K562 (cell line): ENCODE results near the gene MYO6. TPM values are rescaled to one million over a fixed set of nuclear protein-coding genes. Genes with fewer than 3 reads are reported as not detected.

Experiments
- ATAC-seq: fragments of 200-7000 bp; cut with Tn5 transposase; 3 replicates; pipeline ENCODE4 v1.9.1; 2020; ENCODE audit warnings: moderate library complexity
- BruUV-seq: library from RNA; stranded (reverse); fragments of 400-500 nt; replicated peaks from 2 replicates; lab custom pipeline; 2021; lab: Mats Ljungman, UMichigan
- CTCF ChIA-PET: fragments of 300-600 bp; formaldehyde crosslinking; extraction: SDS; loops from one replicate; lab custom pipeline; 2021; ENCODE audit warnings: low intra/inter-chr PET ratio; lab: Yijun Ruan, JAX
- POLR2A ChIA-PET: fragments of 300-600, 350-650 bp; sonication (Branson Sonifier 250); formaldehyde crosslinking; extraction: SDS; loops from one replicate; lab custom pipeline; 2021; ENCODE audit warnings: antibody characterized with exemption, inconsistent platforms; lab: Yijun Ruan, JAX
- DNase-seq, 4 experiments: peaks; one replicate each; pipeline versions ENCODE4 v3.0.0 to v3.0.0-alpha.2; 2011 to 2018; ENCODE audit warnings: low spot score in 3 of 4, mixed read lengths in 3 of 4; ENCODE audit errors: extremely low read depth in 1 of 4
- FAIRE-seq: peaks from 2 replicates; lab custom pipeline; 2011; peaks lifted over from hg19 to GRCh38; lab: Jason Lieb, UNC
- H2AFZ ChIP-seq: 2 replicates; pipeline ENCODE4 v1.6.0; 2011; ENCODE audit warnings: low read depth, low read length, control low read depth, inconsistent platforms
- H3K27ac ChIP-seq: fragments of 200-600 bp; 3 replicates; pipeline ENCODE4 v1.8.0; 2011; ENCODE audit warnings: low read depth, mild to moderate bottlenecking, control low read depth, inconsistent platforms, low read length, moderate library complexity, mixed read lengths; ENCODE audit errors: extremely low read depth
- H3K27me3 ChIP-seq, 2 experiments: fragments of 300-600 bp in 1 of 2; 2 replicates in 1 of 2; 3 replicates in 1 of 2; pipeline versions ENCODE4 v1.6.0 to v1.8.0; 2011; ENCODE audit warnings: inconsistent platforms in 2 of 2, low read length in 2 of 2, mild to moderate bottlenecking in 1 of 2, mixed read lengths in 1 of 2, moderate library complexity in 1 of 2; ENCODE audit not compliant: control insufficient read depth in 2 of 2, insufficient read depth in 2 of 2
- H3K36me3 ChIP-seq: fragments of 300-600 bp; 3 replicates; pipeline ENCODE4 v1.8.0; 2011; ENCODE audit warnings: mild to moderate bottlenecking, low read length, inconsistent platforms; ENCODE audit not compliant: control insufficient read depth, insufficient read depth
- H3K4me1 ChIP-seq, 2 experiments: fragments of 200-600 bp in 1 of 2; replicated peaks in 1 of 2; 2 replicates in 1 of 2; 3 replicates in 1 of 2; pipeline versions ENCODE4 v1.5.1 to v1.8.0; 2011; ENCODE audit warnings: inconsistent platforms in 2 of 2, low read length in 2 of 2, mild to moderate bottlenecking in 1 of 2, mixed read lengths in 1 of 2, moderate library complexity in 1 of 2; ENCODE audit not compliant: control insufficient read depth in 2 of 2, insufficient read depth in 2 of 2
- H3K4me2 ChIP-seq: 2 replicates; pipeline ENCODE4 v1.6.1; 2011; ENCODE audit warnings: low read length, control low read depth, inconsistent platforms, mixed read lengths; ENCODE audit not compliant: insufficient read depth
- H3K4me3 ChIP-seq: fragments of 200-600 bp; sonication (generic), shearing (Covaris generic); 2 replicates; pipeline ENCODE4 v1.5.1; 2016; ENCODE audit warnings: control low read depth, inconsistent platforms
- H3K79me2 ChIP-seq: fragments of 200-600 bp; 3 replicates; pipeline ENCODE4 v1.8.0; 2011; ENCODE audit warnings: low read length, inconsistent platforms; ENCODE audit not compliant: control insufficient read depth, insufficient read depth
- H3K9ac ChIP-seq, 2 experiments: 2 replicates each; pipeline versions ENCODE4 v1.6.0 to v1.6.1; 2011; ENCODE audit warnings: low read depth in 2 of 2, low read length in 2 of 2, control low read depth in 1 of 2, inconsistent platforms in 1 of 2, mild to moderate bottlenecking in 1 of 2, mixed read lengths in 1 of 2; ENCODE audit not compliant: insufficient read depth in 1 of 2
- H3K9me1 ChIP-seq: one replicate; pipeline ENCODE4 v1.6.0; 2011; ENCODE audit warnings: inconsistent platforms, mild to moderate bottlenecking, low read length, moderate library complexity; ENCODE audit not compliant: control insufficient read depth, insufficient read depth
- H3K9me3 ChIP-seq: replicated peaks from 2 replicates; pipeline ENCODE4 v1.5.1; 2011; ENCODE audit warnings: low read depth, low read length, inconsistent platforms; ENCODE audit not compliant: control insufficient read depth, insufficient read depth
- H4K20me1 ChIP-seq: replicated peaks from 2 replicates; pipeline ENCODE4 v1.6.1; 2011; ENCODE audit warnings: low read length, inconsistent platforms, mixed read lengths; ENCODE audit not compliant: control insufficient read depth, insufficient read depth
- FOXA1 ChIP-seq: fragments of 450-650 bp; IDR thresholded peaks from 2 replicates; pipeline ENCODE4 v1.6.1; 2016; ENCODE audit warnings: mild to moderate bottlenecking, borderline replicate concordance
- FOXJ2 ChIP-seq: fragments of 200-800 bp; sonication (Bioruptor generic); IDR thresholded peaks from 2 replicates; pipeline ENCODE4 v1.6.1; 2016; ENCODE audit warnings: missing genetic modification characterization, missing compliant biosample characterization
- HDAC8 ChIP-seq: fragments of 450-650 bp; IDR thresholded peaks from 2 replicates; pipeline ENCODE4 v1.6.1; 2016; ENCODE audit warnings: mild to moderate bottlenecking, missing genetic modification characterization, moderate library complexity, missing compliant biosample characterization
- IRF2 ChIP-seq: sonication (generic); formaldehyde crosslinking; IDR thresholded peaks from 2 replicates; pipeline ENCODE4 v1.8.1; 2022; ENCODE audit warnings: mild to moderate bottlenecking, missing genetic modification reagents
- NRF1 ChIP-seq, 2 experiments: fragments of 450-650 bp; IDR thresholded peaks in 1 of 2; conservative IDR thresholded peaks in 1 of 2; 2 replicates each; pipeline ENCODE4 v1.6.1; 2014; ENCODE audit warnings: mild to moderate bottlenecking in 2 of 2
- ZBTB7A ChIP-seq: IDR thresholded peaks from 2 replicates; pipeline ENCODE4 v1.6.1; 2011; ENCODE audit warnings: low read depth, mild to moderate bottlenecking, low read length, moderate library complexity, borderline replicate concordance; ENCODE audit not compliant: control insufficient read depth
- WGBS: fragments of 100-300 bp; shearing (Covaris generic); methylation state at CpG from one replicate; pipeline ENCODE4 v1.1.6; 2016; ENCODE audit warnings: low coverage, mixed read lengths; ENCODE audit not compliant: insufficient coverage; ENCODE audit errors: missing lambda C conversion rate; 5-methylcytosine and 5-hydroxymethylcytosine counted together
- in situ Hi-C: fragments of 300-500 bp; cut with MboI; formaldehyde crosslinking; loops from 4 replicates; pipeline ENCODE4 v1.15.0; 2018; ENCODE audit warnings: inconsistent platforms, mixed read lengths
- intact Hi-C: fragments of 100-400 bp; cut with micrococcal nuclease; formaldehyde crosslinking; loops from 2 replicates; pipeline ENCODE4 v1.14.2; 2022
- polyA plus RNA-seq, 8 experiments: library from polyadenylated mRNA; depleted of rRNA in 4 of 8; stranded (reverse) in 5 of 8; unstranded in 3 of 8; fragments of >200 nt; fragmentation: Nextera tagmentation in 2 of 8; fragmentation: Illumina TruSeq in 1 of 8; extraction: Ambion mirVana in 2 of 8; extraction: Trizol in 1 of 8; gene quantifications; 2 replicates each; pipeline versions ENCODE4 v1.2.1 to v1.2.3, GENCODE V29; 2011 to 2014; ENCODE audit warnings: inconsistent platforms in 1 of 8, missing spikeins in 1 of 8
- total RNA-seq, 7 experiments: library from RNA; depleted of rRNA in 6 of 7; stranded (reverse); fragments of >200 nt in 6 of 7; fragmentation: Illumina TruSeq in 2 of 7; extraction: Trizol in 2 of 7; gene quantifications; 2 replicates each; pipeline versions ENCODE4 v1.2.1 to v1.2.3, GENCODE V29; 2011 to 2021; ENCODE audit warnings: low replicate concordance in 1 of 7
- TF ChIP-seq, protein P1 (sequence below): sonication (generic); formaldehyde crosslinking; IDR thresholded peaks from 2 replicates; pipeline ENCODE4 v1.8.1; 2023; ENCODE audit warnings: mild to moderate bottlenecking, missing genetic modification reagents
- TF ChIP-seq, protein P2 (sequence below): conservative IDR thresholded peaks from 2 replicates; pipeline ENCODE4 v1.6.1; 2011; ENCODE audit warnings: low read depth, mild to moderate bottlenecking, low read length; ENCODE audit not compliant: control insufficient read depth
- TF ChIP-seq, protein P3 (sequence below): IDR thresholded peaks from 2 replicates; pipeline ENCODE4 v1.6.1; 2011; ENCODE audit not compliant: insufficient read length; ENCODE audit errors: extremely low read depth

Gene MYO6
- total and polyA plus RNA-seq, 9 of the 15 experiments (the other 6 are each of a cell fraction or from before 2014, with no cell fraction given), result 1.3 to 5.5 (median 2.7) TPM

DNA sequence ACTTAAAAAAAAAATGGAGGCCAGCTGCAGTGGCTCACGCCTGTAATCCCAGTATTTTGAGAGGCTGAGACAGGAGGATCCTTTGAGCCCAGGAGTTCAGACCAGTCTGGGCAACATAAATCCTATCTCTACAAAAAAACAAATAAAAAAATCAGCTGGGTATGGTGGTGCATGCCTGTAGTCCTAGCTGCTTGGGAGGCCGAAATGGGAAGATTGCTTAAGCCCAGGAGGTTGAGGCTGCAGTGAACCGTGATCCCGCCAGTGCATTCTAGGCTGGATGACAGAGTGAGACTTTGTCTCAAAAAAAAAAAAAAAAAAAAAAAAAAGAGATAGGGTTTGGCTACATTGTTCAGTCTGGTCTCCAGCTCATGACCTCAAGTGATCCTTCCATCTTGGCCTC lies 29.7 kb downstream of the MYO6 start:
- Histone ChIP-seq H3K79me2 (no peaks in the 10 kb centered on the region), H3K9me3 (no peaks in the 10 kb centered on the region), H3K27me3 (no peaks in the 10 kb centered on the region), H3K4me1 (peaks cover 2 to 14% of the 10 kb centered on the region in 2 experiments; a peak in 3 of 5 replicates), H3K36me3 (no peaks in the 10 kb centered on the region), H3K9me1 (no peaks in the 10 kb centered on the region), H3K9ac (no peak overlapping the region), H3K27ac (no peak overlapping the region), H3K4me2 (no peak overlapping the region), H3K4me3 (no peak overlapping the region), H4K20me1 (no peaks in the 10 kb centered on the region), H2AFZ (no peak overlapping the region)
- DNase-seq (no peak), FAIRE-seq (no peak), ATAC-seq (no peak)
- POLR2A ChIA-PET, result interaction anchor here (1.4 kb wide), 1 partner anchor 9 kb away, joined by 4 read pairs; no protein-coding TSS in a partner anchor
- no TSS peak for BruUV-seq
- CTCF ChIA-PET, result no interaction called here
- 40% methylated on average over 3 of the region's 4 CpGs for WGBS
- in situ Hi-C loops, result no loop called here
- intact Hi-C loops, result no loop called here
- TF ChIP-seq FOXJ2 (no peak), HDAC8 (tag) (no peak), ZBTB7A (no peak), FOXA1 (no peak), IRF2 (CRISPR knock-in tag) (no peak), NRF1 (conservative IDR thresholded peaks at IDR 0.05 in 1 of 2, IDR thresholded peaks at IDR 0.05 in 1 of 2) (no peak)
- TF ChIP-seq, protein P1, sequence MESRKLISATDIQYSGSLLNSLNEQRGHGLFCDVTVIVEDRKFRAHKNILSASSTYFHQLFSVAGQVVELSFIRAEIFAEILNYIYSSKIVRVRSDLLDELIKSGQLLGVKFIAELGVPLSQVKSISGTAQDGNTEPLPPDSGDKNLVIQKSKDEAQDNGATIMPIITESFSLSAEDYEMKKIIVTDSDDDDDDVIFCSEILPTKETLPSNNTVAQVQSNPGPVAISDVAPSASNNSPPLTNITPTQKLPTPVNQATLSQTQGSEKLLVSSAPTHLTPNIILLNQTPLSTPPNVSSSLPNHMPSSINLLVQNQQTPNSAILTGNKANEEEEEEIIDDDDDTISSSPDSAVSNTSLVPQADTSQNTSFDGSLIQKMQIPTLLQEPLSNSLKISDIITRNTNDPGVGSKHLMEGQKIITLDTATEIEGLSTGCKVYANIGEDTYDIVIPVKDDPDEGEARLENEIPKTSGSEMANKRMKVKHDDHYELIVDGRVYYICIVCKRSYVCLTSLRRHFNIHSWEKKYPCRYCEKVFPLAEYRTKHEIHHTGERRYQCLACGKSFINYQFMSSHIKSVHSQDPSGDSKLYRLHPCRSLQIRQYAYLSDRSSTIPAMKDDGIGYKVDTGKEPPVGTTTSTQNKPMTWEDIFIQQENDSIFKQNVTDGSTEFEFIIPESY, result peak; percentile 93
- TF ChIP-seq, protein P2, sequence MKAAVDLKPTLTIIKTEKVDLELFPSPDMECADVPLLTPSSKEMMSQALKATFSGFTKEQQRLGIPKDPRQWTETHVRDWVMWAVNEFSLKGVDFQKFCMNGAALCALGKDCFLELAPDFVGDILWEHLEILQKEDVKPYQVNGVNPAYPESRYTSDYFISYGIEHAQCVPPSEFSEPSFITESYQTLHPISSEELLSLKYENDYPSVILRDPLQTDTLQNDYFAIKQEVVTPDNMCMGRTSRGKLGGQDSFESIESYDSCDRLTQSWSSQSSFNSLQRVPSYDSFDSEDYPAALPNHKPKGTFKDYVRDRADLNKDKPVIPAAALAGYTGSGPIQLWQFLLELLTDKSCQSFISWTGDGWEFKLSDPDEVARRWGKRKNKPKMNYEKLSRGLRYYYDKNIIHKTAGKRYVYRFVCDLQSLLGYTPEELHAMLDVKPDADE, result no peak
- TF ChIP-seq, protein P3, sequence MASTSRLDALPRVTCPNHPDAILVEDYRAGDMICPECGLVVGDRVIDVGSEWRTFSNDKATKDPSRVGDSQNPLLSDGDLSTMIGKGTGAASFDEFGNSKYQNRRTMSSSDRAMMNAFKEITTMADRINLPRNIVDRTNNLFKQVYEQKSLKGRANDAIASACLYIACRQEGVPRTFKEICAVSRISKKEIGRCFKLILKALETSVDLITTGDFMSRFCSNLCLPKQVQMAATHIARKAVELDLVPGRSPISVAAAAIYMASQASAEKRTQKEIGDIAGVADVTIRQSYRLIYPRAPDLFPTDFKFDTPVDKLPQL, result no peak
